Inflammatory macrophage (primary cell): ENCODE measurements around the gene CFAP251.
"Not testable (repeated sequence)": the region's sequence is repeated elsewhere in the genome, so short reads cannot be mapped to it uniquely, and the experiment has no call there.

Experiments used
- DNase-seq, 2 donors: peaks; one replicate each; pipeline ENCODE4 v3.0.0-alpha.2; 2020 to 2022

CFAP251 gene

DNA sequence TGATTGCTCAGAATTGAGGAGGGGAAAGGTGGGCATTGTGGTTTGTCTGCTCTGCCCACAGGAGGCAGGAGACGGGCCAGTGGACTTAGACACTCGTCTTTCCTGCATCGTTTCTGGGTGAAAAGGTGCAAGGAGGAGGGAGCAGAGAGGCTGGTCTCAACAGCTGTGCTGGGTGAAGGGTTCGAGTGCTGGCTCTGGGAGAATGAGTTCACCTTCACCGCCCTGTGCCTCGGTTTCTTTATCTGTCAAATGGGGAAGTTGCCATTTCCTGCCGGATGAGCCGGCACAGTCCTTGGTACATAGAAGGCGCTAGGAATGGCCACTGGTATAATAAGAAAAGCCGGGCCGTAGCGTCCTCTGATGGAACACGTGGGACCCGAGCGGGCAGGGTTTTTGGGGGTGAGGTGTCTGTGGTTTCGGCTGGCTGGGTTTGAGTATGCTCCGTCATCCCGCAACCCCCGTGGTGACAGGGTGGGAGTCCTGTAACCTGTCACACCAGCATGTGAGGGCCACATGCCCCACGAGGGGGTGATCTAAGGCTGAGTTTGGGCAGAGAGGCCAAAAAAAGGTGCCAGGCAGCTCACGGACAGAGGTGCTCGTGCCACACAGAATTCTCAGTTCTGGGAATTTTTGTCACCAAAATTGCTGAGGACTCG lies 110.6 kb downstream of the CFAP251 start:
- DNase-seq: no peak

DNA sequence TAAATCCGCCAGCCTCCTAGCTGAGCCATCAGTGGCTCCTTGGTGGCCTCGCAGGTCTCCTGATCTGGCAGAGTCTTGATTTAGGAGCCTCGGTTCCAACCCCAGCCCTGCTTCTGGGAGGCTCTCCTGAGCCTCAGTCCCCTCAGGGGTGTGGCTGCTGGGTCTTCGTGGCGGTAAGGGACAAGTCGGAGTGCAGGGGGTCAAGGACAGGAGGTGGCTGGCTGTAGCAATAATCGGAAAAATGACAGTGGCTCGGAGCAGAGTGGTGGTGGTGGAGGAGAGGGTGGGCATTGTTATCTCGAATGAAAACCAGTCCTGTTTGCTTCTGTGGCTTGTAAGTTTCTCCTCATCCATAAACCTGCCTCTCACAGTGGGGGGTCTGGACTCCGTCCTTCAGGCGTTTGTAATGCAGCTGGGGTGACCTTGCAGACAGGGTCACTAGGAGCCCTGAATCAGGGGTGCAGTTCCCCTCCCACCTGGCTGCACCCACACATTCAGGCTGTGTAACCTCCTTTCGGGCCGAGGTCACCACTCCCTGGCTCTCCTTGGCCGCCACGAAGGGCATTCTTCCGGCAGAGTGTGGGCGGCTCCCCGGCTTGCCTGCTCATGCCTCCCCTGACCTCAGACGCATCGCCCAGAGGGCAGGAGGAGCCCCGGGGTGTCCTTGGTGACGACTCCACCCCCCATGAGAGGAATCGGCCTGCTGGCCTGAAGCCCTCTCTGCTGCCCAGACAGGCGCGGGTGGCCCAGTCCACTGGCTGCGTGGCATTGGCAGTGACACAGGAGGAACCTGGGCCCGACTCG lies 111.4 kb downstream of the CFAP251 start:
- DNase-seq: no peak

DNA sequence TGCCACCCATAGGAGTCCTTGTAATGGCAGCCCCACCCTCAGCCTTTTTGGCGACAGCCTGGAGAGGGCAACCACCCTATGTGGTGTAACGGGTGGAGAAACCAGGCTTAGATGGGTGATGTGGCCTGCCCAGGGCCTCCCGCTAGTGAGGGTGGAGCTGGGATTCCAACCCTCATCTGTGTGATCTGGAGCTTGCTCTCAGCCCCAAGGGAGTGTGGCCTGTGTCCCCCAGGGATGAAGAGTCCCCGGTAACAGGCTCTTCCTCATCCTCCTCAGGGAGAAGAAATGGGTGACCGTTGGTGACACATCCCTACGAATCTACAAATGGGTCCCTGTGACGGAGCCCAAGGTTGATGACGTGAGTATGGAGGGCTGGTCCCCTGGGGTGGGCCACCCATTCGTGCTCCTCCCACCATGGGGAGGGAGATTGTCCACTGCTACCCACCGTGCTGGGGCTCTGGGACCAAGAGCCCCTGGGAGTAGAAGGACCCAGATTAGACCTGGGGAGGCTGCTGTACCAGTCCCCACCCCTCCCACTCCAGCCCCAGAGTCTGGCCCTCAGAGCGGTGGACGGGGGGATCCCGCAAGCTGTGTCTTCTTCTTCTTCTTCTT lies 112.1 kb downstream of the CFAP251 start:
- DNase-seq: no peak

DNA sequence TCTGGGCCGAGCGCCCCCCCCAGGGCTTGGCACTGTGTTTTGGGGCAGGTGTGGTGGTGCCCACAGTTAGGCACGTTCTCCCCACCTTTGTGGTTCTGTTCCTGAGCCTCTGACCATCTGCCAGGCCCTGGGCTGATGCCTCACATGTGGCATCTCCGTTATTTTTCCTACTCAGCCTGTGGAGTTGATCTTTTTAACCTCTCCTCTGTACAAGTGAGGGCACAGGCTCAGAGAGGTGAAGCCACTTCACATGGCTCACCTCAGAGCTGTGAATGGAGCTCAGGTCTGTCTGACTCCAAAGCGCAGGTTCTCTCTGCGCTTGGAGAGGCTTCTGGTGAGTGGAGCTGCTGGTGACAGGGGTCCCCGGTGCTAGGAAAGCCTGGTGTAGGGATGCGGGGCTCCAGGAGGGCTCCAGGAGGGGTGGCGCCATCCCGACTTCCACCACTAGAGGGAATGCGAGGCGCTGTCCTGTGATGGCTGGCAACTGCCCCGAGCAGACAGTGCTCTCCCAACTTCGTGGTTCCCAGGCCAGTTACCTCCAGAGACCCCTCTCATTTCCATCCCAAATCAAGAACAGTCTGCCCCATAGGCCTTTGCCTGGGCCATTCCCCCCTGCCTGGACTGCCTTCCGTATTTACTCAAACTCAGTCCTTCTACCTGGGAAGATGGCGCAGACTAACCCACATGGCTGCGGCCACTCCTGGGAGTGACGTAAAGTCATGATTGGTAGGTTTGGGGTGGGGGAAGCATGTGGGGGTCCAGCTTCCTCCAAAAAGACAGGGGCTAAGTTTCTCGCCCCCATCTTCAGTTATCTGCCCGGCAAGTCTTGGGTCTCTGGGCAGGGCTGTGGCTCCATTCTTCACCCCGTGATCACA lies 113.2 kb downstream of the CFAP251 start:
- DNase-seq: peak; percentile 30 to 41

DNA sequence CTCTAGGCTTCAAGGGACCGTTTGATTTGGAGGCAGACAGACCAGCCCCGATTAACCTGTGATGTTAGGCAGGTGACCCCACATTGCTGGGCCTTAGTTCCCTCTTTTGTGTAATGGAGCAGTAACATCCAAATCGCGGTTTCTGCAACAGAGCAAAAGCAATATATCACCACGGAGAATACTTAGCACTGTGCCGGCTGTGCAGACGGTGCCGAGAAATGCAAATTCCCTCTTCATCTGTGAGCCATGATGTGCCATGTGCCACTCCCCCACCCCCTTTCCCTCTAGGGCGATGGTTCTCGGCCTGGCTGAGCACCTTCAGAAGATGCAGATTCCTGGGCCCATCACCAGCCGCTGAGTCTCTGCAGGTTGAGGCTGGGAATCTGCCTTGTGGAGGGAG lies 114.2 kb downstream of the CFAP251 start:
- no peak for DNase-seq

DNA sequence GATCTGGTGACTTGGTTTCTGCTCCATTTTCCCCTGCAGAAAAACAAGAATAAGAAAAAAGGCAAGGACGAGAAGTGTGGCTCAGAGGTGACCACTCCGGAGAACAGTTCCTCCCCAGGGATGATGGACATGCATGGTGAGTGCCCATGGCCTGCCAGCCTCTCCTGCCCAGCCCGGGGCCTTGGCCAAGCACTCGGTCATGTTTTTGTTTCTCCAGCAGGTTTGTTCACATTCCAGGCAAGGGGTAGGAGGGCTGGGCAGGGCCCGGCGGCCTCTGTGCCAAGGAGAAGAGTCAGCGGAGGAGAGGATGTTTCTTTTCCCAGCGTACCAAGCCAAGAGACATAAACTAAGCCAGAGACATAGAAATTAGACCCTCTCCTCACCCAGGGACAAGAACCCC lies 116.9 kb downstream of the CFAP251 start:
- no peak for DNase-seq

DNA sequence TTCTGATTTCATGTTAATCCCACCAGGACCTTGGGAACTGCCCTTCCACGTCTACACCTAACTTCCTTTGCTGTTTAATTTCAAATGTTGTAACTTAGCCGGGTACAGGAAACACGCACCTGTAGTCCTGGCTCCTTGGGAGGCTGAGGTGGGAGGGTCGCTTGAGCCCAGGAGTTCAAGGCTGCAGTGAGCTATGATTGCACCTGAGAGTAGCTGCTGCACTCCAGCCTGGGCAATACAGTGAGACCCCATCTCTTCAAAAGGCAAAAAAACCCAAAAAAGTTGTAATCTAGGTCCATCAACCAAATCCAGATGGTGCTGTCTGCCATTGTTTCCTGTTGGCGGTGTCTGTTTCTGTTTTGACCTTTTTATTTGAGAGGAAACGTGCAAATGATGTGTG lies 117.8 kb downstream of the CFAP251 start:
- DNase-seq: no peak

DNA sequence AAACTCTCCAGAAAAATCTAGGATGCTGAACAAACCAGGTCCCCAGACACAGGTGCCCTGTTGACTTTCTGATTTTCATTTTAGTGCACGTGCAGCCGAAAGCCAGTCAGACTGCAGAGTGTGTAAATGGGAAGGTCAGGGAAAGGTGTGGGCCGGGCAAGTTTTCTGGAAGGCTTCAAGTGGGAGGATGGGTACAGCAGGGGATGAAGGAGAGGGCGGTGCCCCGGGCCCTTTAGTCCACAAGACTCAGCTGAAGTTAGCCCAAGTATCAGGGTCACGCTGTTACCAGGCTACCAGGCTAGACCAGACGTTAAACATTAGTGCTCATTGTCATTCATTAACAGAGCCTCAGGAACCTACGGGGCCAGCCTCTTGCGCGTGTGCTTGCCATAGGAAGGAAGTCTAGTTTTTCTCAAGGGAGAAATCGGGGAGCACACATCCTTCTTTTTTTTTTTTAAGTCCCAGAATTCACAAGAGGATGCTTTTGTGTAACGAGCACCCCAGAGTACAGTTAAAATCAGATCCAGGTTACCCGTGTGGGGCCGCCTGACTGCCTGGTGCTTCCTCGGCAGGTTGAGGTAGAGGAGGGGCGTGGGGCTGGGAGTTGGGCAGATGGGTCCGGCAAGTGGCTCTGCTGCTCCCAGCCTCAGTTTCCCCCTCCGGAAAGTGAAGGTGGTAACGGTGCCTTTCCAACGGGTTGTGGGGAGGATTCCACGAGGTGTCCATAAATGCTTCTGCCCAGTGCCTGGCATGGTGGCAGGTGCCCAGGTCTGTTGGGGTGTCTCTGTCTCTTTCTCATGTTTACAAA lies 122.4 kb downstream of the CFAP251 start:
- DNase-seq: no peak

DNA sequence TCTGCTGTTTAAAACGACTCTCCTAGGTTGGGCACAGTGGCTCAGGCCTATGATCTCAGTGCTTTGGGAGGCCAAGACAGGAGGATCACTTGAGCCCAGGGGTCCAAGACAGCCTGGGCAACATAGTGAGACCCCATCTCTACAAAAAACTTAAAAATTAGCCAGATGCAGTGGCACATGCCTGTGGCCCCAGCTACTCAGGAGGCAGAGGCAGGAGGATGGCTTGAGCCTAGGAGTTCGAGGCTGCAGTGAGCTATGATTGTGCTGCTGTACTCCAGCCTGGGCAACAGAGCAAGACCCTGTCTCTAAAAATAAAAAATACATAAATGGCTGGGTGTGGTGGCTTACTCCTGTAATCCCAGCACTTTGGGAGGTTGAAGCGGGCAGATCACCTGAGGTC lies 123.1 kb downstream of the CFAP251 start:
- not testable (repeated sequence) for DNase-seq

DNA sequence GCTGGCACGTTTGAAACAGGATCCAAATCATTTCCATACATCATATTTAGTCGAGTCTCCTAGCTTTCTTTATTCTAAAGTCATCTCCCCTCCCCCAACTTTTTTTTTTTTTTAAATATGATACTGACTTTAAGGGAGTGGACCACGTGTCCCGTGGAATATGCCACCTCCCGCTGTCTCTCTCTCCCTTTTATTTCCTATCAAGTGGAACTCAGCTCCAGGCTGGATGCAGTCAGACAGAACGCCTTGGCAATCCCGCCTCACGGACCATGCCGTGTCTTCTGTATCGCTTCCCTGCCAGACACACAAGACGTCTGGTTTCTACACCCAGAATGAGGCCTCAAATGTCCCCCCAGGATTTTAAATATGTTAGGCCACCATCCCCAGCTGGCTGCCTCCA lies 124.5 kb downstream of the CFAP251 start:
- no peak for DNase-seq

DNA sequence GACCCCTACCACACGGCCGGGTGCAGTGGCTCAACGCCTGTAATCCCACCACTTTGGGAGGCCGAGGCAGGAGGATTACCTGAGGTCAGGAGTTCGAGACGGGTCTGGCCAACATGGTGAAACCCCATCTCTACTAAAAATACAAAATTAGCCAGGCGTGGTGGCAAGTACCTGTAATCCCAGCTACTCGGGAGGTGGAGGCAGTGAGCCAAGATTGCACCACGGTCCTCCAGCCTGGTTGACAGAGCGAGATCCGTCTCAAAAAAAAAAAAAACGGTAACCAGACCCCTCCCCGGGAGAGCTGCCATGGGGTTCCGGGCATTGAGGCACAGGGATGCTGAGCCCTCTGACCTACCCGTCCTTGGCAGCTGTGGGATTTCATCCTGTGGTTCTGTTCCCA lies 125.1 kb downstream of the CFAP251 start:
- DNase-seq: no peak

DNA sequence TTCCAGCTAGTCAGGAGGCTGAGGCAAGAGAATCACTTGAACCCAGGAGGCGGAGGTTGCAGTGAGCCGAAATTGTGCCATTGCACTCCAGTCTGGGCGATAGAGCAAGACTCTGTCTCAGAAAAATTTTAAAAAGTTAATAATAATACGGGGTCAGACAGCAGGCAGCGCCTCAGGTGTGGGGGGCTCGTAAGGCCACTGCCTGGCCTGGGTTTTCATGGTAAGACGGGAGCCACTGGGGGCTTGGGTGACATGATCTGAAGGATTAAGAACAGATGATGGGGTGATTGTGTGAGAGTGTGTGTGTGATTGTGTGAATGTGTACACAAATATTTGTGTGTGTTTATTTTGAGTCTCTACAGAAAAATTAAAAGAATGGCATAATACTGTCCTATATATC lies 126.9 kb downstream of the CFAP251 start:
- no peak for DNase-seq

DNA sequence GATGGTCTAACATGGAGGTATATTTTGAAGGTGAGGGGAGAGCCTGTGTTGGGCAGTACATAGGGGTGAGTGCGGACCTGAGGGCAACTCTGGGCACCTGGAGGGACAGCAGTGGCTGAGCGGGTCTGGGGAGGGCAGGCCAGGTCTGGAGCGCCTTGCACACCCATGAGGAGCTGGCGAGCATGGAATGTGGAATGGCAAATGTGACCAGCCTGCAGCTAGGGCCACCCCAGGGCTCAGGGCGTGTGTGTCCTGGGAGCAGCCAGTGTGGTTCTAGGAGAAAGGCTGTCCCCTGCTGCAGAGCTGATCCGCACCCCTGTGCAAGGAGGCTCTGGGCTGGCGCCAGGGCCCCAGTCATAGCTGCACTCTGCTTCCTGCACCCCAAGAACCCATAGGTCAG lies 127.8 kb downstream of the CFAP251 start:
- no peak for DNase-seq

DNA sequence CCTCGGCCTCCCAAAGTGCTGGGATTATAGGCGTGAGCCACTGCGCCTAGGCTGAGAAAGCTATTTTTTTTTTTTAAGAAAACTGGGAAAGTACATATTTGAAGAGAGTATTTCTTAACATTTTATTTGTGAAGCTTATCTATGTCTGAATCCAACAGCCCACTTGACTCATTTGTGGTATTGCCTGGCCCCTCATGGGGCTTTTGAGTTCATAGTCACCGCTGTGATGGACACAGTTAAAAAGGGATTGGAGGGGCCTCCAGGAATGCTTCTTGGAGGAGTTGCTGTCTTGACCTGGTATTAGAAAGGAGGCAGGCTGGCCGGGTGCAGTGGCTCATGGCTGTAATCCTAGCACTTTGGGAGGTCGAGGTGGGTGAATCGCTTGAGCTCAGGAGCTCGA lies 129.8 kb downstream of the CFAP251 start:
- no peak for DNase-seq

DNA sequence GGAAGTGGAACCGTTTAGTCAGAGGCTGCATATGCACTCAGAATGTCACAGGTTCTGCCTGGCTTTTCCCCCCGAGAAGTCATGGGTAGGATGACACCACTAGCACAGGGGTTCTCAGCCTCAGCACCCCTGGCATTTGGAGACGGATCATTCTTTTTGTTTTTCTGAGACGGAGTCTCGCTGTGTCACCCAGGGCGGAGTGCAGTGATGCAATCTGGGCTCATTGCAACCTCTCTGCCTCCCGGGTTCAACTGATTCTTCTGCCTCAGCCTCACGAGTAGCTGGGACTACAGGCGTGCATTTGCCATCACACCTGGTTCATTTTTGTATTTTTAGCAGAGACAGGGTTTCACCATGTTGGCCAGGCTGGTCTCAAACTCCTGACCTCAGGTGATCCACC lies 131.4 kb downstream of the CFAP251 start:
- DNase-seq: no peak

DNA sequence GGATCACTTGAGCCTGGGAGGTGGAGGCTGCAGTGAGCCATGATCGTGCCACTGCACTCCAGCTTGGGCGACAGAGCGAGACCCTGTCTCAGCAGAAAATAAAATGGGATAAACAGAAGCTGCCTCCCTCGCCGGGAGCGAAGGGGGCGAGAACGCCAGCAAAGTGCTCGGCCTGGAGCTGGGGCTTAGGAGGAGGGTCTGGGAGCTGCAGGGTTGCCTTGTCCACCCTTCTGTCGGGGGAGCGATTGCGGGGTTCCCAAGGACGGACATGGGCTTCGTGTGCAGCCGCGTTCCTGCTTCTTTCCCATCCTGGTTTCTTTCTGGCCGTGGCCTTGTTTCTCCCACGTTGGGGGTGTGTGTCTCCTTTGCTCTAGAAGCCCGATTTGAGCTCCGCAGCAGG lies 132.3 kb downstream of the CFAP251 start:
- no peak for DNase-seq

DNA sequence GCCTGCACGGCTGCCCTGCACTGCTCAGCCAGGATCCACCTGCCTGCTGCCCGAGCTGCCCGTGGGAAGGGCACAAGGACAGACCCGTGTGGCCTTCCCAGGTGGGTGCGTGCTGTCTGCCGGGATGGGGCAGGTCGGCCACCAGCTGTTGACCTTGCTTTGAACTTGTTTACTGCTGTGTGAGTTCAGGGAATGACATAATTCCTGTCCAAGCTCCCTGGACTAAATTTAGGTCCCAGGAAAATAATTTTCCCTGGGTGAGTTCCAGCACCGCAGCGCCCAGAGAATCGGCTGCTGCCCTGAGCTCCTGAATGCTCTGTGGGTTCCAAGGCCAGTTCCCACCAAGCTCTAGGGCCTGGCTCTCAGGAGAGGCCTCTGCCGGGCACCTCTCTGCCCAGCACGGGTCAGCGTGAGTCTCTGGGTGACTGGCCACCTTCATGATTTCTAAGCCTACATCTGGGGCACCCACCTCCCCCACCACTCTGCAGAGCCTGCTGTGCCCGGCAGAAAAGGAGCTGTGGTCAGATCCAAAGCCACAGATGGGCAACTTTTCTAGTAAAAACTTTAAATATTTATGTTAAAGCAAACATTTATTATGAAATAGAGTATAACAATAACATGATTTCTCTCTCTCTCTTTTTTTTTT lies 133.0 kb downstream of the CFAP251 start:
- no peak for DNase-seq

DNA sequence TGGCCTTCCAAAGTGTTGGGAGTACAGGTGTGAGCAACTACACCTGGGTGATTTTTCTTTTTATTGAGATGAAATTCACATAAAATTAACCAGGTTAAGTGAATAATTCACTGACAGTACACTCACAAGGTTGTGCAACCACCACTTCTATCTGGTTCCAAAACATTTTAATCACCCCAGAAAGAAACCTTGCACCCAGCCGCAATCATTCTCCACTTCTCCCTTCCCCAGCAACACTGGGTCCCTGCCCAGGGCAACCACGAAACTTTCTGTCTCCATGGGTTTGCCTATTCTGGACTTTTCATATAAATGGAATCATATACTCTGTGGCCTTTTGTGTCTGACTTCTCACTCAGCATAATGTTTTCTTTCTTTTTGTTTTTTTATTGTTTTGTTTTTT lies 133.9 kb downstream of the CFAP251 start:
- DNase-seq: no peak
